B cell (primary cell): Measurements from ENCODE around the gene KNTC1. TPM values are rescaled to one million over a fixed set of nuclear protein-coding genes. Genes with fewer than 3 reads are reported as not detected.
"Not testable (repeated sequence)": the region's sequence is repeated elsewhere in the genome, so short reads cannot be mapped to it uniquely, and the experiment has no call there.

Experiments
- ATAC-seq: fragments of 200-7000 bp; cut with Tn5 transposase; one replicate; pipeline ENCODE4 v1.10.0; 2021; ENCODE audit warnings: low read depth, mild to moderate bottlenecking, moderate number of reproducible peaks, moderate library complexity
- CTCF ChIA-PET: fragments of 350-600 bp; sonication (Branson Sonifier 250); formaldehyde crosslinking; loops from one replicate; lab custom pipeline; 2021; ENCODE audit warnings: antibody characterized with exemption, inconsistent platforms; lab: Charles Lee
- POLR2A ChIA-PET: fragments of 350-600 bp; sonication (Branson Sonifier 250); formaldehyde crosslinking; loops from one replicate; lab custom pipeline; 2021; ENCODE audit warnings: antibody characterized with exemption; lab: Charles Lee
- DNase-seq: peaks from one replicate; pipeline ENCODE4 v3.0.0; 2013
- H2AFZ ChIP-seq: 2 replicates; pipeline ENCODE4 v1.6.1; 2012; ENCODE audit warnings: mild to moderate bottlenecking, low read depth, low read length; ENCODE audit not compliant: insufficient read depth, poor library complexity, severe bottlenecking
- H3K27ac ChIP-seq, 2 donors: 1 replicate in 1 of 2; 2 replicates in 1 of 2; pipeline ENCODE4 v1.5.1; 2012 to 2013; ENCODE audit warnings: low read length in 2 of 2, mild to moderate bottlenecking in 2 of 2, moderate library complexity in 1 of 2
- H3K27me3 ChIP-seq, 4 experiments: fragments of 200-600 bp in 1 of 4; sonication (generic) in 1 of 4; replicated peaks in 1 of 4; 1 replicate in 2 of 4; 2 replicates in 2 of 4; pipeline versions ENCODE4 v1.6.1 to v1.7.0; 2013 to 2016; ENCODE audit warnings: low read length in 3 of 4, mild to moderate bottlenecking in 2 of 4, mixed read lengths in 1 of 4, moderate library complexity in 1 of 4; ENCODE audit not compliant: insufficient read depth in 4 of 4, control insufficient read depth in 3 of 4; ENCODE audit errors: control extremely low read depth in 1 of 4
- H3K36me3 ChIP-seq, 2 experiments: replicated peaks in 1 of 2; 1 replicate in 1 of 2; 2 replicates in 1 of 2; pipeline versions ENCODE4 v1.6.1 to v1.7.1; 2013; ENCODE audit warnings: low read length in 1 of 2; ENCODE audit not compliant: insufficient read depth in 2 of 2, control insufficient read depth in 1 of 2; ENCODE audit errors: control extremely low read depth in 1 of 2, extremely low read depth in 1 of 2
- H3K4me1 ChIP-seq, 2 donors: fragments of 200-600 bp in 1 of 2; sonication (generic) in 1 of 2; 1 replicate in 1 of 2; 2 replicates in 1 of 2; pipeline versions ENCODE4 v1.5.1 to v1.6.1; 2013 to 2017; ENCODE audit warnings: low read length in 2 of 2; ENCODE audit not compliant: control insufficient read depth in 2 of 2, insufficient read depth in 2 of 2
- H3K4me2 ChIP-seq: replicated peaks from 2 replicates; pipeline ENCODE3; 2012; ENCODE audit warnings: mild to moderate bottlenecking, low read depth, low read length; ENCODE audit not compliant: poor library complexity, severe bottlenecking
- H3K4me3 ChIP-seq, 5 experiments: fragments of 200-600 bp in 1 of 5; sonication (generic) in 1 of 5; 1 replicate in 3 of 5; 2 replicates in 2 of 5; pipeline versions ENCODE4 v1.5.1 to v1.7.0; 2011 to 2016; ENCODE audit warnings: low read length in 4 of 5, mild to moderate bottlenecking in 4 of 5, low read depth in 2 of 5, control low read depth in 1 of 5, moderate library complexity in 1 of 5; ENCODE audit not compliant: insufficient read depth in 1 of 5; ENCODE audit errors: control extremely low read depth in 1 of 5, extremely low read depth in 1 of 5
- H3K79me2 ChIP-seq: fragments of 200-600 bp; sonication (generic); one replicate; pipeline ENCODE4 v1.6.0; 2016; ENCODE audit warnings: low read length; ENCODE audit not compliant: control insufficient read depth, insufficient read depth
- H3K9ac ChIP-seq: fragments of 200-600 bp; sonication (generic); 2 replicates; pipeline ENCODE4 v1.6.1; 2017; ENCODE audit warnings: mild to moderate bottlenecking, low read length, moderate library complexity
- H3K9me3 ChIP-seq, 3 donors: one replicate each; pipeline versions ENCODE4 v1.6.1 to v1.7.1; 2013; ENCODE audit warnings: low read length in 2 of 3; ENCODE audit not compliant: control insufficient read depth in 2 of 3, insufficient read depth in 1 of 3; ENCODE audit errors: control extremely low read depth in 1 of 3
- H4K20me1 ChIP-seq: 2 replicates; pipeline ENCODE4 v1.6.0; 2012; ENCODE audit warnings: mild to moderate bottlenecking, low read length; ENCODE audit not compliant: insufficient read depth, control insufficient read depth, poor library complexity, severe bottlenecking
- H3K27ac Mint-ChIP-seq: one replicate; pipeline ENCODE4 v1.8.0; 2021; ENCODE audit warnings: mixed read lengths
- H3K27me3 Mint-ChIP-seq: one replicate; pipeline ENCODE4 v1.8.0; 2021; ENCODE audit warnings: mixed read lengths
- H3K4me1 Mint-ChIP-seq: one replicate; pipeline ENCODE4 v1.8.0; 2021; ENCODE audit warnings: mixed read lengths
- H3K4me3 Mint-ChIP-seq: one replicate; pipeline ENCODE4 v1.8.0; 2021; ENCODE audit warnings: mixed read lengths
- H3K9me3 Mint-ChIP-seq: one replicate; pipeline ENCODE4 v1.8.0; 2022; ENCODE audit warnings: mixed read lengths; ENCODE audit not compliant: insufficient read depth
- CTCF ChIP-seq: fragments of 200-600 bp; IDR thresholded peaks from one replicate; pipeline ENCODE4 v1.8.0; 2022; ENCODE audit warnings: antibody characterized with exemption, mild to moderate bottlenecking
- EZH2 ChIP-seq: IDR thresholded peaks from 2 replicates; pipeline ENCODE4 v1.6.1; 2012; ENCODE audit warnings: borderline replicate concordance, low read depth, mild to moderate bottlenecking, moderate library complexity, low read length; ENCODE audit not compliant: insufficient read depth, poor library complexity, severe bottlenecking
- WGBS: methylation state at CpG from one replicate; pipeline ENCODE4 v1.1.5; 2013; ENCODE audit warnings: missing lambda C conversion rate; ENCODE audit not compliant: insufficient coverage; 5-methylcytosine and 5-hydroxymethylcytosine counted together
- intact Hi-C: fragments of 100-400 bp; cut with micrococcal nuclease; formaldehyde crosslinking; loops from one replicate; pipeline ENCODE4 v1.10.0; 2022
- polyA plus RNA-seq: library from polyadenylated mRNA; depleted of rRNA; stranded (reverse); fragments of >200 nt; gene quantifications from 2 replicates; pipeline ENCODE4 v1.2.3, GENCODE V29; 2012
- total RNA-seq, 2 donors: library from RNA; stranded (reverse); fragments of 120-200 nt in 1 of 2; gene quantifications; 1 replicate in 1 of 2; 2 replicates in 1 of 2; pipeline versions ENCODE4 v1.2.3 to v1.2.4, GENCODE V29; 2013 to 2022

Gene KNTC1
- total and polyA plus RNA-seq, 2 donors (not counting 1 experiment from before 2014, with no cell fraction given): 27.1 to 52.4 TPM

GRCh38 chr12:122584177-122584863 is 57.3 kb downstream of the KNTC1 start:
- 100% methylated on average over 1 of the region's 4 CpGs for WGBS
- Mint-ChIP-seq H3K27ac (no peak overlapping the region), H3K27me3 (no peaks in the 10 kb centered on the region), H3K9me3 (no peaks in the 10 kb centered on the region), H3K4me3 (no peak overlapping the region), H3K4me1 (no peaks in the 10 kb centered on the region)
- Histone ChIP-seq H3K9me3 (no peaks in the 10 kb centered on the region), H3K27ac (no peak overlapping the region), H3K4me3 (no peak overlapping the region), H3K27me3 (no peaks in the 10 kb centered on the region), H4K20me1 (no peaks in the 10 kb centered on the region), H3K79me2 (no peaks in the 10 kb centered on the region), H3K9ac (no peak overlapping the region), H3K4me1 (no peaks in the 10 kb centered on the region), H2AFZ (no peak overlapping the region), H3K4me2 (no peak overlapping the region), H3K36me3 (peaks cover 12 to 38% of the 10 kb centered on the region in 2 experiments)
- TF ChIP-seq CTCF: no peak
- no peak for TF ChIP-seq EZH2
- ChIA-PET POLR2A (interaction anchor here (0.7 kb wide), 1 partner anchor 109 kb away, joined by 3 read pairs; no protein-coding TSS in a partner anchor), CTCF (no interaction called here)
- DNase-seq: no peak
- intact Hi-C loops: no loop called here
- no peak for ATAC-seq

GRCh38 chr12:122590990-122591389 is 63.9 kb downstream of the KNTC1 start:
- H3K4me3 ChIP-seq: no peak overlapping the region
- no peaks in the 10 kb centered on the region for H3K4me1 ChIP-seq
- H3K36me3 ChIP-seq: peaks cover 0 to 38% of the 10 kb centered on the region in 2 experiments
- no peak overlapping the region for H3K9ac ChIP-seq
- H3K79me2 ChIP-seq: no peaks in the 10 kb centered on the region
- no peaks in the 10 kb centered on the region for H4K20me1 ChIP-seq
- no peak for TF ChIP-seq EZH2
- TF ChIP-seq CTCF: no peak
- DNase-seq: no peak
- no CpG with 5 or more reads among the region's 7 CpGs for WGBS
- ChIA-PET POLR2A (interaction anchor here (0.5 kb wide), 1 partner anchor 223 kb away, joined by 4 read pairs; no protein-coding TSS in a partner anchor), CTCF (no interaction called here)
- Mint-ChIP-seq H3K9me3 (no peaks in the 10 kb centered on the region), H3K27me3 (no peaks in the 10 kb centered on the region), H3K4me1 (no peaks in the 10 kb centered on the region), H3K27ac (no peak overlapping the region), H3K4me3 (no peak overlapping the region)
- intact Hi-C loops: no loop called here
- H3K27me3 ChIP-seq: no peaks in the 10 kb centered on the region
- H3K9me3 ChIP-seq: no peaks in the 10 kb centered on the region
- no peak overlapping the region for H3K4me2 ChIP-seq
- H2AFZ ChIP-seq: no peak overlapping the region
- H3K27ac ChIP-seq: no peak overlapping the region
- ATAC-seq: no peak

GRCh38 chr12:122591966-122592365 is 64.9 kb downstream of the KNTC1 start:
- H3K4me2 ChIP-seq, CTCF ChIA-PET, H3K27me3 ChIP-seq, intact Hi-C loops, H3K9me3 Mint-ChIP-seq, DNase-seq, H3K4me1 Mint-ChIP-seq, ATAC-seq, H3K27ac ChIP-seq, POLR2A ChIA-PET, H3K27me3 Mint-ChIP-seq, H3K4me3 Mint-ChIP-seq, H3K4me3 ChIP-seq, H3K27ac Mint-ChIP-seq, H3K9me3 ChIP-seq, H3K4me1 ChIP-seq, H3K79me2 ChIP-seq, H4K20me1 ChIP-seq, H2AFZ ChIP-seq, H3K9ac ChIP-seq: not testable (repeated sequence)
- WGBS: 97% methylated on average over 28 of the region's 30 CpGs
- H3K36me3 ChIP-seq: peaks cover 0 to 35% of the 10 kb centered on the region in 2 experiments
